Effector memory CD4-positive, alpha-beta T cell (primary cell): ENCODE results near the gene FAM163B.

Experiments used
- DNase-seq, 3 donors: peaks; one replicate each; pipeline ENCODE4 v3.0.0-alpha.2; 2020
- H3K27ac ChIP-seq: 2 replicates; pipeline ENCODE4 v1.7.0; 2013; ENCODE audit warnings: mild to moderate bottlenecking, low read length, moderate library complexity; ENCODE audit not compliant: insufficient read depth, poor library complexity, severe bottlenecking
- H3K27me3 ChIP-seq: replicated peaks from 2 replicates; pipeline ENCODE4 v1.7.0; 2013; ENCODE audit warnings: mild to moderate bottlenecking, low read length; ENCODE audit not compliant: insufficient read depth, control insufficient read depth, poor library complexity, severe bottlenecking
- H3K36me3 ChIP-seq: 2 replicates; pipeline ENCODE4 v1.7.0; 2013; ENCODE audit warnings: mild to moderate bottlenecking, low read length, moderate library complexity; ENCODE audit not compliant: control insufficient read depth, insufficient read depth
- H3K4me1 ChIP-seq: 2 replicates; pipeline ENCODE4 v1.7.0; 2013; ENCODE audit warnings: low read length, mild to moderate bottlenecking; ENCODE audit not compliant: control insufficient read depth, insufficient read depth, poor library complexity, severe bottlenecking
- H3K4me3 ChIP-seq: 2 replicates; pipeline ENCODE4 v1.7.0; 2013; ENCODE audit warnings: low read length, low read depth, mild to moderate bottlenecking; ENCODE audit not compliant: insufficient read depth, poor library complexity, severe bottlenecking
- H3K9me3 ChIP-seq: 2 replicates; pipeline ENCODE4 v1.7.0; 2013; ENCODE audit warnings: mild to moderate bottlenecking, low read length, moderate library complexity; ENCODE audit not compliant: control insufficient read depth

The FAM163B gene

GRCh38 chr9:133639613-133640012 lies 30.4 kb upstream of the FAM163B start:
- no peak overlapping the region for H3K4me3 ChIP-seq
- DNase-seq, result no peak
- H3K36me3 ChIP-seq, result no peaks in the 10 kb centered on the region
- H3K4me1 ChIP-seq, result no peaks in the 10 kb centered on the region
- H3K27ac ChIP-seq, result no peak overlapping the region
- H3K27me3 ChIP-seq, result no peaks in the 10 kb centered on the region
- no peaks in the 10 kb centered on the region for H3K9me3 ChIP-seq

DNA sequence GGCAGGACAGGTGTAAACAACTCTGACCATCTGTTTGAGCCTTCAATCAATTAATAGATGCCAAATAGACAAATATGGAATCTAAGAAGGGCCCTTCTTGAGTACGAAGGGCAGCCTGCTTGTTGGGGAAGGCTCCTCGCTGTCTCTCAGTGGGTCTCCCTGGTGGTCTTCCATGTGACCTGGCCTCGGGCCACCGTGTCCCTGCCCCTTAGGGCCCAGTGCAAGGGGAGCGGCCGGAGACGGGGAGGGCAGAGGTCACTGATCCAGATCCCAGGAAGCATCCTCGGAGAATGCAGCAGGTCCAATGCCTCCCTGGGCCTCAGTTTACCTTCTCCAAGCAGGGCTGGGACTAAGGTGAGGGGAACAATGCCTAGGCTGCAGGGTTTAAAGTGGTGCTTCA lies 29.5 kb upstream of the FAM163B start:
- no peaks in the 10 kb centered on the region for H3K27me3 ChIP-seq
- H3K4me1 ChIP-seq, result no peaks in the 10 kb centered on the region
- no peaks in the 10 kb centered on the region for H3K9me3 ChIP-seq
- no peak for DNase-seq
- H3K4me3 ChIP-seq, result no peak overlapping the region
- no peaks in the 10 kb centered on the region for H3K36me3 ChIP-seq
- H3K27ac ChIP-seq, result no peak overlapping the region

- no peak for DNase-seq
- Histone ChIP-seq H3K27me3 (no peaks in the 10 kb centered on the region), H3K27ac (no peak overlapping the region), H3K9me3 (no peaks in the 10 kb centered on the region), H3K4me1 (no peaks in the 10 kb centered on the region), H3K4me3 (no peak overlapping the region), H3K36me3 (no peaks in the 10 kb centered on the region)
Observed at GRCh38 chr9:133638076-133638475, 28.9 kb upstream of the FAM163B start.

DNA sequence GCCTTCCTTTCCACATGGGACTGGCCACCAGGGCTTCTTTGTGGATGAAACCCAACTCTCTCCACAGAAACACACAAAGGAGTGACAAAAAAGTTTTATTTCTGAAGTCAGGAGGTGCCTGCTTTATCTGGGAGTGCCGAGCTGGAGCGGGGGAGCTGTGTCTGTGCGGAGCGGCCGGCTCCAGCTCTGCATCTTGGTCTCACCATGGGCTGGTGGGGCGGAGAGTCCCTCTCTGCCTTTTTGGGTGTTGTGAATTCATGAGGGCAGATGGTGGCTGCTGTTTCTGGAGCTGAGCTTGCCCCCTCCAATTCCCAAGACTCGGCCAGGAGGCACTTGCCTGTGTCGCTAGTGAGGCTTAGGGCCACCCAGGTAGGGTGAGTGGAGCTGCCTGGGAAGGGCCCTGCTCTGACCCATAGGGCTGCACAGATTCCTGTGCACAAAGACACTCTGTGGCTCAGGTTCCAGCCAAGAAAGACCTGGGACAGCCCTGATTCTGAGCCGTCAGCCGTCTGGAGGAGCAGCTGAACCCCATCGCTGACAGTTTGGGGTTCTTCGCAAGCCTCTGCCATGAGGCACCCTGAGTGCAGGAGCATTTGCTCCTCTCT lies 28.4 kb upstream of the FAM163B start:
- no peaks in the 10 kb centered on the region for H3K27me3 ChIP-seq
- no peak for DNase-seq

DNA sequence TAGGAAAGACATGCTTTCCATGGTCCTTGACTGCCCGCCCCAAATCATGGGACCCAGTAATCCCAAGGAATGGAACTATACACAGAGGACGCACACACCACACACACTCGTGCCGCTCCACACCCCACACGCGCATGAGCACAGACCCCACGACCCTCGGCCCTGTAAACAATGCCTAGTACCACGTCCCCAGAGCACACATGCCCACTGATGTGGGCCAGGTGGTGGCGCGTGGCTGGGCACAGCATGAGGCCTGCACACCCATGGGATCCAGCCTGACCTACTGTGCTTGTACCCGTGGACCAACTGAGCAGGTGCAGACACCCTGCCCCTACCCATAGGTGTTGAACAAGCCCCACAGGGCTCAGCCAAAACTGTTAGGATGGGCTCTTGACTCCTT lies 27.7 kb upstream of the FAM163B start:
- H3K9me3 ChIP-seq, result no peaks in the 10 kb centered on the region
- H3K27ac ChIP-seq, result no peak overlapping the region
- no peaks in the 10 kb centered on the region for H3K27me3 ChIP-seq
- no peak overlapping the region for H3K4me3 ChIP-seq
- no peak for DNase-seq
- H3K4me1 ChIP-seq, result no peaks in the 10 kb centered on the region
- H3K36me3 ChIP-seq, result no peaks in the 10 kb centered on the region

More for the DNA sequence above, 28.4 kb upstream of the FAM163B start:
- Histone ChIP-seq H3K4me3 (no peak overlapping the region), H3K36me3 (no peaks in the 10 kb centered on the region), H3K9me3 (no peaks in the 10 kb centered on the region), H3K4me1 (no peaks in the 10 kb centered on the region), H3K27ac (no peak overlapping the region)

DNA sequence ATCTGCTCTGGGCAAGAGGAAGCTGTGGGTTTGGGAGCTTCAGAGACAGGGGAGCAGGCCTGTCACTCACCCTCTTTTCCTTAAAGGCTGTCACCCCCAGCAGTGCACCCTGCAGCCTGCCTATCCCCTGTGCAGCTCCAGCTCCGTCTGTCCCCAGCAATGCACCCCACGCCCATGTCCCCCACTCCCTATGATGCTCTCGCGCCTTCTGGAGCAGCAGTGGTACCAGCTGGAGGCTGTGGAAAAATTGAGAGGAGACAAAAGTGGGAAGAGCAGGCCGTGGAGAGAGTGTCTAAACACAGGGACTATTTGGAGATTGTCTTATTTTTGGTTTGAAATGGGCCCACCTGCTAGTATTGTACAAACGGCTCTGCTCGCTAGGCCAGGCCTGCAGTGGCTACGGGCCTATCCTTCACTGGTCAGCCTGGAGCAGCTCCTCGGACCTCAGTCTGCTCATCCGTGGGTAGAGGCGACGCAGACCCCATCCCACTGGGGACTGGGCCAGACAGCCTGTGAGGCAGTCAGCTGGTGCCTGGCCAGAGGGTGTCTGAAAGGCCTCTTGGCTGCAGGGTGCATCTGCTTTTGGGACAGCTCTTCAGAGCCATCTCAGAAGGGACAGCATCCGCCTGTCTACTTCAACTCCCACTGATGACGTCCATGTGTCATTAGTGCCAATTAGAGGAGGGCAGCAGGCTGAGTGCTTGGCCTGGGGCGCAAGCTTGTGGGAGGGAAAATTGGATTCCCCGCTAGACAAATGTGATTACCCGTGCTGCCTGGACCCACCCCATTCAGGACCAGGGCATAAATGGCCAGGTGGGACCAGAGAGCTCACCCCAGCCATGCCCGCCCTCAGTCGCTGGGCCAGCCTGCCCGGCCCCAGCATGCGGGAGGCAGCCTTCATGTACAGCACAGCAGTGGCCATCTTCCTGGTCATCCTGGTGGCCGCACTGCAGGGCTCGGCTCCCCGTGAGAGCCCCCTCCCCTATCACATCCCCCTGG lies 26.6 kb upstream of the FAM163B start, which contains the start of gene DBH:
TSS of gene DBH (plus strand) at position 831 of the 999 bp plus-strand sequence. CDS start at position 840, 9 bp downstream.
- Histone ChIP-seq H3K27me3 (no peaks in the 10 kb centered on the region), H3K27ac (no peak within 1 kb of the TSS), H3K36me3 (no peaks in the 10 kb centered on the region), H3K4me3 (no peak within 1 kb of the TSS), H3K4me1 (no peaks in the 10 kb centered on the region), H3K9me3 (no peaks in the 10 kb centered on the region)
- DNase-seq, result no peak

- Histone ChIP-seq H3K4me1 (no peaks in the 10 kb centered on the region), H3K27ac (no peak overlapping the region), H3K4me3 (no peak overlapping the region), H3K36me3 (no peaks in the 10 kb centered on the region), H3K27me3 (no peaks in the 10 kb centered on the region), H3K9me3 (no peaks in the 10 kb centered on the region)
- DNase-seq, result no peak
Observed at GRCh38 chr9:133635098-133635497, 25.9 kb upstream of the FAM163B start.

- Histone ChIP-seq H3K4me3 (no peak overlapping the region), H3K4me1 (no peaks in the 10 kb centered on the region), H3K27me3 (no peaks in the 10 kb centered on the region), H3K9me3 (no peaks in the 10 kb centered on the region), H3K36me3 (no peaks in the 10 kb centered on the region), H3K27ac (no peak overlapping the region)
- DNase-seq, result no peak
Observed at GRCh38 chr9:133634081-133634691, 25.0 kb upstream of the FAM163B start.

GRCh38 chr9:133633681-133634080 lies 24.5 kb upstream of the FAM163B start:
- Histone ChIP-seq H3K27me3 (no peaks in the 10 kb centered on the region), H3K4me3 (no peak overlapping the region), H3K36me3 (no peaks in the 10 kb centered on the region), H3K4me1 (no peaks in the 10 kb centered on the region), H3K9me3 (no peaks in the 10 kb centered on the region), H3K27ac (no peak overlapping the region)
- DNase-seq, result no peak
